ENCODE data around the gene AQR. TPM values are rescaled to one million over a fixed set of nuclear protein-coding genes. Genes with fewer than 3 reads are reported as not detected.

Gene AQR
- 11.7 and 14.3 TPM in 2 replicates for total RNA-seq

DNA sequence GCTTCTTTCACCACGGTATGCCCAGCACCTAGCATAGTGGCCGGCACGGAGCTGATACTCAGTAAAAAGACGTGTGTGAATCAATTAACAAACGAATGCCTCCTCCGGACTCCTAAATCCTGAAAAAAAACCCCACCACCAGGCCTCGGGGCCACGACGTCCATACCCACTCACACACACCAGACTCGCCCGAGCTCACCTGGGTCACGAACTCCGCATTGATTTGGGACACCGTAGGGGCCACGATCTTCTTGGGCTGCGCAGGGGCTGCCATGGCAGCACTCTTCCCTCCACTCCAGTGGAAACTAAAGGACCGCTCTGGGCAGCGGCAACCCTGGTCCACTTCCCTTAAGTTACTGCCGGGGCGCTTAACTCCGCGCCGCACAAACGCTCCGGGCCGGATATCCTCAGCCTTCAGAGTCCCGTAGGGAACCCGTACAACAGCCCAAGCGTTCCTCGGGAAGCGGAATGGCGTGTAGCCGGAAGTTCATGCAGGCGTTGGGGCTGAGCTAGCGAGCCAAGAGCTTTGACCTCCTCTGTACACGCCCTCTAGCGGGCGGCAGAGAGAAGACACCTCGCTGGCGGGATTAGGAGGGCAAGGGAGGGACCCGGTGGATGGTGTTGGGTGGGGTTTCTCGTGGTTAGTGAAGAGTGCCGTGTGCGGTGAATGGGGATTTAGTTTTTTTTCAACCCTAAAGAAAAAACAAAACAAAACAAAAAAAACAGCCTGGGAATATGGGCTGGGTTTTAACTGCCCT is at the start of gene AQR:
AQR (minus strand) TSS at position 403 of the 758 bp plus-strand sequence; CDS start at position 274, 129 bp downstream.

DNA sequence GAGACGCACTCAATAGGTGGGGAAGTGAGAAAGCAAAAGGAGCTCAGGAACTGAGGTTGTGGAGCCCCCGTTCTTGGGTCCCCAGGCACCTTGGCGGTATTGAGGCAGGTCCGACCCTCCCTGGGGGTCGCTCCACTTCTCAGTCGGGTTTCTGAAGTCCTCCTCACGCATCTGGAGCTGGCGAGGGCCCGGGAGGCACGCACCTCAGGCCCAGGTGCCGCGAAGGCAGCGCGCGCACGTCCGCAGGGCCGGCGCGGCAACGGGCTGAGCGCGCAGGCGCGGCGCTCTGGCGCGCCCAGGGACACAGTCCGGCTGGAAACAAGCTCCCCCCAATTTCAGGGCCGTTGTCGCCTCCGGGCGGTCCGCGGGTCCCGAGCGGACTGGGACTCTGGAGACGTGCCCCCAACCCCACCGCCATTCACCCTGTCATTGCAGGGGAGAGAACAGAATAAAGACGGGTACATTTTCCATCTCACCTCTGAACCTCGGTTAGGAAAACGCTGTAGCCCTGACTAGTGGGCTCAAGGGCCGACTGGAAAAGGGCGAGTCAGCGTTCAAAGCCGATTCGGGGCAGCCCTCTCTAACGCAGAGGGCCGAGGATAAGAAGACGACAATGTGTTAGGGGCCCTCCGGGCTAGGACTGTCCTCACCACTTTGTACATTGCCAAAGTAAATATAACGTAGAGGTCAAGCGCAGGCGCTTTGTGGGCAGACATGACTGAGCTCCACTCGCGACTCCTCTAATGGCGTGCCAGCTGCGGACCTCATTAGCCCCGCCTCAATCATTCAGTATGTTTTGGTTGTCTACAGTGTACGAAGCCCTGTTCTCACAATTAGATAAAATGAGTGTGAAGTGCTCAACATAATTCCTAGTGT is 18.7 kb upstream of the AQR start, which contains the start of gene ZNF770:
ZNF770 (minus strand) TSS at position 261 of the 876 bp plus-strand sequence. CDS start 4,853 bp downstream, outside the sequence.

Other genes starting within 250 kb of the AQR start
- not detected in 2 replicates for gene GJD2, start 214.7 kb downstream of the AQR start, total RNA-seq
- 0.16 TPM in 1 of 2 replicates, not detected in the other for gene ACTC1, start 174.2 kb downstream of the AQR start, total RNA-seq
- gene ZNF770, start 18.5 kb upstream of the AQR start, total RNA-seq, result 14.2 and 22.2 TPM in 2 replicates
- not detected in 2 replicates for gene NANOGP8, start 115.6 kb upstream of the AQR start, total RNA-seq

All from bronchial smooth muscle cell (primary cell).